Smooth muscle cell (in vitro differentiated cells): ENCODE data around the gene CD48. TPM values are rescaled to one million over a fixed set of nuclear protein-coding genes. Genes with fewer than 3 reads are reported as not detected.

Experiments
- DNase-seq: peaks from one replicate; lab custom pipeline; 2025; ENCODE audit not compliant: unreplicated experiment; lab: John Stamatoyannopoulos, UW
- H2AFZ ChIP-seq: fragments of 200-600 bp; sonication (generic); 2 replicates; pipeline ENCODE4 v1.6.0; 2016; ENCODE audit warnings: antibody characterized with exemption, low read depth, mild to moderate bottlenecking
- H3F3A ChIP-seq: fragments of 200-600 bp; sonication (generic); 2 replicates; pipeline ENCODE4 v1.6.0; 2017; ENCODE audit warnings: antibody characterized with exemption, low read depth
- H3K27ac ChIP-seq: fragments of 200-600 bp; sonication (generic); 2 replicates; pipeline ENCODE4 v1.5.1; 2016; ENCODE audit warnings: low read depth, mild to moderate bottlenecking
- H3K27me3 ChIP-seq: fragments of 200-600 bp; sonication (generic); 2 replicates; pipeline ENCODE4 v1.6.1; 2016; ENCODE audit warnings: low read depth, mild to moderate bottlenecking
- H3K36me3 ChIP-seq: fragments of 200-600 bp; sonication (generic); 2 replicates; pipeline ENCODE4 v1.5.1; 2016; ENCODE audit warnings: low read depth
- H3K4me1 ChIP-seq: fragments of 200-600 bp; sonication (generic); 2 replicates; pipeline ENCODE4 v1.5.1; 2016; ENCODE audit warnings: low read depth
- H3K4me2 ChIP-seq: fragments of 200-600 bp; sonication (generic); 2 replicates; pipeline ENCODE4 v1.6.0; 2016; ENCODE audit warnings: mild to moderate bottlenecking
- H3K4me3 ChIP-seq: fragments of 200-600 bp; sonication (generic); 2 replicates; pipeline ENCODE4 v1.5.1; 2016; ENCODE audit warnings: mild to moderate bottlenecking
- H3K79me2 ChIP-seq: fragments of 200-600 bp; sonication (generic); 2 replicates; pipeline ENCODE4 v1.6.0; 2016; ENCODE audit warnings: low read depth, mild to moderate bottlenecking
- H3K9ac ChIP-seq: fragments of 200-600 bp; sonication (generic); 2 replicates; pipeline ENCODE4 v1.6.0; 2016; ENCODE audit warnings: low read depth
- H3K9me3 ChIP-seq: fragments of 200-600 bp; sonication (generic); replicated peaks from 2 replicates; pipeline ENCODE4 v1.5.1; 2016; ENCODE audit warnings: low read depth
- H4K20me1 ChIP-seq: fragments of 200-600 bp; sonication (generic); 2 replicates; pipeline ENCODE4 v1.6.0; 2016; ENCODE audit warnings: low read depth
- WGBS: methylation state at CpG from one replicate; pipeline ENCODE4 v1.1.7; 2016; ENCODE audit warnings: low lambda C conversion rate; 5-methylcytosine and 5-hydroxymethylcytosine counted together
- polyA plus RNA-seq: library from polyadenylated mRNA; unstranded; fragments of >200 nt; fragmentation: Nextera tagmentation; extraction: Ambion mirVana; gene quantifications from 2 replicates; pipeline ENCODE4 v1.2.1, GENCODE V29; 2016
- total RNA-seq: library from RNA; depleted of rRNA; stranded (reverse); fragments of >200 nt; gene quantifications from 2 replicates; pipeline ENCODE4 v1.2.3, GENCODE V29; 2014
- TF ChIP-seq, protein P1 (sequence below): fragments of 200-600 bp; sonication (generic); IDR thresholded peaks from 2 replicates; pipeline ENCODE4 v1.5.1; 2017; ENCODE audit warnings: borderline replicate concordance, mild to moderate bottlenecking, antibody characterized with exemption; ENCODE audit not compliant: insufficient read depth, poor library complexity, severe bottlenecking

Gene CD48
- total and polyA plus RNA-seq, 2 experiments from 2014 or later: 0.37 TPM; not detected in 1

DNA sequence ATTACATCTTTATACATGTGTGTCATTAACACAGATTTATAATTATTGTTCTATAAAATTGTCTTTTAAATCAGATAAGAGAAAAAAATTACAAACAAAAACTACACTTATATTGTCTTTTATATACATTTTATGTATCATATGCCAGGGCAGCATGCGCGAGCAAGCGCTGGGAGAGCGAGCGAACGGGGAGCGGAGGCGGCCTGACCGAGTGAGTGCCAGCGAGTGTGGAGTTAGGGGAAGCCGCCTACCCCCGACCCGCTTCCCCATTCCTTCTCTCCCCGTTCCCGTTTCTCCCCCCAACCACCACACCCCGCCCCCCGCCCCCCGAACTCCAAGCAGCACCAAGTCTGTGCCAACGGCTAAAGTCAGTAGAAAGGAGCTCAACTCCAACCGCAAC is 41.8 kb downstream of the CD48 start:
- DNase-seq: no peak
- Histone ChIP-seq H3K27me3 (no peaks in the 10 kb centered on the region), H3K9ac (no peak overlapping the region), H3K27ac (no peak overlapping the region), H3F3A (no peaks in the 10 kb centered on the region), H3K4me3 (no peak overlapping the region), H3K79me2 (no peaks in the 10 kb centered on the region), H3K4me2 (no peak overlapping the region), H3K36me3 (no peaks in the 10 kb centered on the region), H4K20me1 (no peaks in the 10 kb centered on the region), H3K4me1 (no peaks in the 10 kb centered on the region), H3K9me3 (peaks cover 13% of the 10 kb centered on the region), H2AFZ (no peak overlapping the region)
- TF ChIP-seq, protein P1, sequence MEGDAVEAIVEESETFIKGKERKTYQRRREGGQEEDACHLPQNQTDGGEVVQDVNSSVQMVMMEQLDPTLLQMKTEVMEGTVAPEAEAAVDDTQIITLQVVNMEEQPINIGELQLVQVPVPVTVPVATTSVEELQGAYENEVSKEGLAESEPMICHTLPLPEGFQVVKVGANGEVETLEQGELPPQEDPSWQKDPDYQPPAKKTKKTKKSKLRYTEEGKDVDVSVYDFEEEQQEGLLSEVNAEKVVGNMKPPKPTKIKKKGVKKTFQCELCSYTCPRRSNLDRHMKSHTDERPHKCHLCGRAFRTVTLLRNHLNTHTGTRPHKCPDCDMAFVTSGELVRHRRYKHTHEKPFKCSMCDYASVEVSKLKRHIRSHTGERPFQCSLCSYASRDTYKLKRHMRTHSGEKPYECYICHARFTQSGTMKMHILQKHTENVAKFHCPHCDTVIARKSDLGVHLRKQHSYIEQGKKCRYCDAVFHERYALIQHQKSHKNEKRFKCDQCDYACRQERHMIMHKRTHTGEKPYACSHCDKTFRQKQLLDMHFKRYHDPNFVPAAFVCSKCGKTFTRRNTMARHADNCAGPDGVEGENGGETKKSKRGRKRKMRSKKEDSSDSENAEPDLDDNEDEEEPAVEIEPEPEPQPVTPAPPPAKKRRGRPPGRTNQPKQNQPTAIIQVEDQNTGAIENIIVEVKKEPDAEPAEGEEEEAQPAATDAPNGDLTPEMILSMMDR: no peak
- 97% methylated on average over 20 of the region's 20 CpGs for WGBS

DNA sequence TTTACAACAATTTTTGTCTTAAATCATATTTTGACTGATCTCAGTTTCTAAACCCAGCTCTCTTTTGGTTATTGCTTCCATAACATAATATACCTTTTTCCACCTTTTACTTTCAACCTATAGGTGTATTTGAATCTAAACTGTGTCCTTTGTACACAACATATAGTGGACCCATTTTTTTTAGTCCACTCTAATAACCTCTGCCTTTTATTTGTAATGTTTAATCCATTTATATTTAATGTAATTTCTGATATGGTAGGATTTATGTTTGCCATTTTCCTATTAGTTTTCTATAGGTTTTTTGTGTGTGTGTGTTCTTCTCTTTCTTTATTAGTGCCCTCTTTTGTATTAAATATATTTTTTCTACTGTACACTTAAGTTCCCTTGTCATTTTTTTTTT is 42.3 kb downstream of the CD48 start:
- Histone ChIP-seq H3K27ac (no peak overlapping the region), H4K20me1 (no peaks in the 10 kb centered on the region), H3K4me1 (no peaks in the 10 kb centered on the region), H3F3A (no peaks in the 10 kb centered on the region), H3K4me2 (no peak overlapping the region), H3K9ac (no peak overlapping the region), H3K27me3 (no peaks in the 10 kb centered on the region), H3K79me2 (no peaks in the 10 kb centered on the region), H3K36me3 (no peaks in the 10 kb centered on the region), H3K4me3 (no peak overlapping the region), H2AFZ (no peak overlapping the region), H3K9me3 (peaks cover 13% of the 10 kb centered on the region)
- DNase-seq: no peak
- TF ChIP-seq, protein P1: no peak

DNA sequence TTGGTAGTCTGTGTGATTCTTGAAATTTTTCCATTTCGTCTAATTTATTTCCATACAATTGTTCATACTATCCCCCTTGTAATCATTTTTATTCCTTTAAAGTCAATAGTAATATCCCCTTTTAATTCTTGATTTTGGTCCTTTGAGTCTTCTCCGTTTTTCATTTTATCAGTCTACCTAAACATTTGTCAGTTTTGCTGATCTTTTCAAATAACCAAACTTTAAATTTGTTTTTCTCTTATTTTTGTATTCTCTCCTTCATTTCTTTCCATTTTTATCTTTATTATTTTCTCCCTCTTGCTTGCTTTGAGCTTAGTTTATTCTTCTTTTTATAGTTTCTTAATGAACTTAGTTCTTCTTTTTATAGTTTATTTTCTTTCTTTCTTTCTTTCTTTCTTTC is 43.7 kb downstream of the CD48 start:
- Histone ChIP-seq H3K9ac (no peak overlapping the region), H3K4me3 (no peak overlapping the region), H3K9me3 (peaks cover 13% of the 10 kb centered on the region), H3K4me2 (no peak overlapping the region), H4K20me1 (no peaks in the 10 kb centered on the region), H3F3A (no peaks in the 10 kb centered on the region), H3K4me1 (no peaks in the 10 kb centered on the region), H3K27me3 (no peaks in the 10 kb centered on the region), H3K27ac (no peak overlapping the region), H2AFZ (no peak overlapping the region), H3K36me3 (no peaks in the 10 kb centered on the region), H3K79me2 (no peaks in the 10 kb centered on the region)
- WGBS: 89% methylated on average over 2 of the region's 2 CpGs
- DNase-seq: no peak
- TF ChIP-seq, protein P1: no peak

DNA sequence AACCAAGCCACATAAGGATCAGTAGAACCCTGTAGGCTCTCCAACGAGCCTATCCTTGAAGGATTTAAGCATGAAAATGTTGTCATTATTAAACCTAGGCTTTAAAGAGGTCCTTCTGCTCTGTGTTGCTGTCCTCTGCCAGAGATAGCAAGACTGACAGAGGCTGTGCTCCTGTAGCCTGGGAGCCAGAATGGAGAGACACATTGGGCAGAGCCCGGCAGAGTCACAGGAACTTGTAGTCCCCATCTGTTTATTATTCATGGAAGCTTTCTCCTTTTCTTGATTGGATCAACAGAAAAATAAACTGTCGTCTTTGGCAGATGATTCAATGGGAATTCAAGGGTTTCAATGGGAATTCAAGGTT is 45.6 kb downstream of the CD48 start:
- Histone ChIP-seq H3K9ac (no peak overlapping the region), H3F3A (no peaks in the 10 kb centered on the region), H4K20me1 (no peaks in the 10 kb centered on the region), H3K27ac (no peak overlapping the region), H3K27me3 (no peaks in the 10 kb centered on the region), H2AFZ (peak overlapping the region; percentile 61), H3K79me2 (no peaks in the 10 kb centered on the region), H3K36me3 (no peaks in the 10 kb centered on the region), H3K4me1 (no peaks in the 10 kb centered on the region), H3K4me2 (peak overlapping the region; percentile 35), H3K4me3 (no peak overlapping the region), H3K9me3 (peaks cover 13% of the 10 kb centered on the region)
- TF ChIP-seq, protein P1: no peak
- WGBS: 56% methylated on average over 3 of the region's 3 CpGs
- DNase-seq: no peak
